Immature natural killer cell (primary cell): ENCODE measurements around the gene IKBKE. TPM values are rescaled to one million over a fixed set of nuclear protein-coding genes. Genes with fewer than 3 reads are reported as not detected.
A peak's percentile ranks its signal among the peaks of the same experiment; 100 is the strongest.

Experiments
- DNase-seq, 3 donors: peaks; one replicate each; pipeline ENCODE4 v3.0.0; 2022; ENCODE audit warnings: mixed read lengths in 1 of 3
- H3K27ac Mint-ChIP-seq, 6 donors: one replicate each; pipeline ENCODE4 v1.8.0; 2020; ENCODE audit warnings: mixed read lengths in 6 of 6, mild to moderate bottlenecking in 5 of 6, inconsistent platforms in 4 of 6, moderate library complexity in 3 of 6
- H3K27me3 Mint-ChIP-seq, 3 donors: one replicate each; pipeline ENCODE4 v1.8.0; 2020 to 2021; ENCODE audit warnings: low read depth in 3 of 3, mild to moderate bottlenecking in 3 of 3, mixed read lengths in 3 of 3, moderate library complexity in 3 of 3, inconsistent platforms in 1 of 3
- H3K36me3 Mint-ChIP-seq, 3 donors: one replicate each; pipeline ENCODE4 v1.8.0; 2020; ENCODE audit warnings: mixed read lengths in 3 of 3, inconsistent platforms in 2 of 3, mild to moderate bottlenecking in 2 of 3
- H3K4me1 Mint-ChIP-seq, 2 donors: one replicate each; pipeline ENCODE4 v1.8.0; 2020; ENCODE audit warnings: inconsistent platforms in 2 of 2, mild to moderate bottlenecking in 2 of 2, mixed read lengths in 2 of 2, moderate library complexity in 1 of 2
- H3K4me3 Mint-ChIP-seq, 5 donors: one replicate each; pipeline ENCODE4 v1.8.0; 2020; ENCODE audit warnings: mild to moderate bottlenecking in 5 of 5, mixed read lengths in 5 of 5, inconsistent platforms in 3 of 5, moderate library complexity in 3 of 5
- H3K9me3 Mint-ChIP-seq, 6 donors: one replicate each; pipeline ENCODE4 v1.8.0; 2020; ENCODE audit warnings: mild to moderate bottlenecking in 6 of 6, mixed read lengths in 6 of 6, inconsistent platforms in 4 of 6, moderate library complexity in 3 of 6
- polyA plus RNA-seq, 3 donors: library from polyadenylated mRNA; unstranded; fragments of 300-500 nt; fragmentation: Illumina TruSeq; gene quantifications; one replicate each; pipeline ENCODE4 v1.2.3, GENCODE V29; 2021

The IKBKE gene
- polyA plus RNA-seq, 3 donors from 2014 or later: 21.1 to 29.7 (median 28.3) TPM

DNA sequence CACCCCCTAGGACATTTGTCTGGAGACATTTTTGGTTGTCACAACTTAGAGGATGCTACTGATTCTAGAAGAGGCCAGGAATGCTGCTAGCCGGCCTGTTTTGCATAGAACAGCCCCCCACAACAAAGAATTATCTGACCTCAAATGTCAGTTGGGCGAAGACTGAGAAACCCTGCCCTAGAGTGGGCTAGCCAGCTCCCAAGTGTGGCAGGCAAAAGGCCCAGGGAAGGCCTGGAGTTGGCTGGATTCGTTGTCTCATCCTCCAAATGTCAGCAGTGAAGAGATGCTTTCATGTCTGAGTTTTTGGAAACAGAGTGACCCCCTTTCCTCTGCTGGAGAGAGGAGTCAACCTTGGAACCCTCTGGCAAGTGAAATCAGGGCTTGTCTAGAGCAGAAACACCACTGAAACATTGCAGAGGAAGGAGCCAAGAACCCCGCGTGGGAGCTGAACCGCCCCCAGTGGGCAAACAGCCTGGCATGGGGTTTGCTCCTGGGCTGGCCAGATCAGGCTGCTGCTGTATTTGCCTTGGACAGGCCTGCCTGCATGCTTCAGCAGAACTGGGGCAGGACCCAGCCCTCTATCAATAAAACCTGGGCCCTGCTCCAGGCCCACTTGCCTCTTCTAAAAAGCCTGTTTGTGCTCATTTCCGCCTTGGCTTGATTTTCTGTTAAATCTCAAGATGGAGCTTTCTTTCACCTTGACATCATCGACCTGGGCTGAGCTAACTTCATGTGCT, 69.9 kb downstream of the IKBKE start:
- H3K27ac Mint-ChIP-seq: no peak overlapping the region
- peaks cover 2 to 8% (median 7%) of the 10 kb centered on the region in 3 donors for H3K27me3 Mint-ChIP-seq
- peaks cover 8 to 9% of the 10 kb centered on the region in 2 donors for H3K4me1 Mint-ChIP-seq
- no peak overlapping the region for H3K4me3 Mint-ChIP-seq
- peaks cover 3 to 4% (median 4%) of the 10 kb centered on the region in 3 donors for H3K36me3 Mint-ChIP-seq
- peaks cover 0 to 2% (median 0%) of the 10 kb centered on the region in 6 donors for H3K9me3 Mint-ChIP-seq
- DNase-seq: no peak

DNA sequence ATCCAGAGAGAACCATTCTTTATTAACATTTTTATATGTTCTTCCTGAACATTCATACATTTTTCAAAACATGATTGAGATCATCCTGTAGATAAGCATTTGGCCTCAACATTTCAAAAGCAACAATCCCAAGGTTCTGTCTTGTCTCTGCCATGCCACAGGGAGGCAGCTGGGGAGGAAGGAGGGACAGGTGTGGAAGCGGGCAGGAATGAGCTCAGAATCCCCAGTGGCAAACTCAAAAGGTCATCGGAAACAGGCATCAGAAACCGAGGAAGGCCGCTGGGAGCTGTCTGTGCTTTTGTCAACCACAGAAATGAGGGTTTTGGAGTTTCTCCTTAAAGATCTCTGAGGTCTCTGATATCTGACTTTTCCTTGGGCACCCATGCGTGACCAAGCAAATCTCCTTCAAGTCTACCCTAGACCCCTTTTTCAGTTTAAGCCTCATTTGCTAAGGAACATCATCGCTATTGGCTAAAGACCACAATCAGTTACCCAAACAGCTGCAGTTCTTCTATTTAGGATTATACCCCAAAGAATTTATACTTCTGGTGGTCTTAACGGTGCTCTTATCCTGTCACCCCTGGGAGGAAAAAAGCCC, 71.1 kb downstream of the IKBKE start:
- no peak overlapping the region for H3K4me3 Mint-ChIP-seq
- DNase-seq: no peak

DNA sequence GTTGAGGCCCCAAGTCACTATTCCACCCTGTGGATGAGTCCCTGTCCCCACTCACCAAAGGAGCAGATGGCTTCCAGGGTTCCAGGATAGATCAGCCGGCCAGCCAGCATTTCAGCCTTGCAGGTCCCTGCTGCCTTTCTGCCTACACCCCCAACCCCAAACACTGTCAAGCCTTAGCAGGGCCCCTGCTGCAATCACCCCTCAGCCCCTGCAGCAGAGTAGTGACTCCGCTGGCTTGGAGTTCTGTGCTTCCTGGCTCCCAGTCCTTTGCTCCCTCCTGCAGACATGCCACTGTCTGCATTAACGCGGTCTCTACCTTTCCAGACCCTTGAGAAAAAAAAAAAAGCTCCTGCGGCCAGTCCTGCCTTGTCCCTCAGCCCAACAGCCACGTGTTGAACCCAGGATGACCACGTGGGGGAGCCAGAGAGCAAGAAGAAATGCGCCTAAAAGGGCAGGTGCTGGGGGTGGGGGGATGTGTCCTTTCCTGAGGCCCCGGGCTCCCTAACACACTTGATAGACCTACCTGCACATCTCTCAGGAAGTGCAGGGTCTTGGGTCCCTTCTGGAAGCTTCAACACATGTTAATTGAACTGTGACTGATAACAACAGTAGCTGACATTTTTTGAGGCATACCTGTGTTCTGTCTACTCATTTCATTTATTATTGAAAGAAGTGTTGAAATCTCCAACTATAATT, 74.4 kb downstream of the IKBKE start:
- Mint-ChIP-seq H3K27ac (peak overlapping the region in 3 of 6 donors; percentile 21 to 71 (median 44)), H3K4me3 (no peak overlapping the region), H3K36me3 (no peaks in the 10 kb centered on the region), H3K9me3 (no peaks in the 10 kb centered on the region), H3K27me3 (peaks cover 0 to 7% (median 6%) of the 10 kb centered on the region in 3 donors), H3K4me1 (peaks cover 8 to 18% of the 10 kb centered on the region in 2 donors)
- peak; percentile 77 to 81 (median 78) for DNase-seq

More for the DNA sequence above, 71.1 kb downstream of the IKBKE start:
- Mint-ChIP-seq H3K36me3 (peaks cover 3 to 4% (median 4%) of the 10 kb centered on the region in 3 donors), H3K4me1 (peaks cover 8 to 14% of the 10 kb centered on the region in 2 donors), H3K27ac (no peak overlapping the region), H3K9me3 (no peaks in the 10 kb centered on the region), H3K27me3 (peaks cover 2 to 8% (median 7%) of the 10 kb centered on the region in 3 donors)

DNA sequence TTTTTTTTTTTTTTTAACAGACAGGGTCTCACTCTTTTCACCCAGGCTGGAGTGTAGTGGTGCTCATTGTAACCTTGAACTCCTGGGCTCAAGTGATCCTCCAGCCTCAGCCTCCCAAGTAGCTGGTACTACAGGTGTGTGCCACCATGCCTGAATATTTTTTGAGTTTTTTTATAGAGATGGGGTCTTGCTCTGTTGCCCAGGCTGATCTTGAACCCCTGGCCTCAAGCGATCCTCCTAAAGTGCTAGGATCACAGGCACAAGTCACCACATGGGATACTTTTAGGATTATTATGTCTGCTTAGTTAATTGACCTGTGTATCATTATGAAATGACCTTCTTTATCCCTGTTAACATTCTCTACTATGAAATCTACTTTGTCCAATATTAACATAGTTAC, 75.1 kb downstream of the IKBKE start:
- no peak for DNase-seq
- Mint-ChIP-seq H3K4me3 (no peak overlapping the region), H3K36me3 (no peaks in the 10 kb centered on the region), H3K27me3 (peaks cover 0 to 7% (median 4%) of the 10 kb centered on the region in 3 donors), H3K9me3 (no peaks in the 10 kb centered on the region), H3K4me1 (peaks cover 14 to 24% of the 10 kb centered on the region in 2 donors), H3K27ac (peak overlapping the region in 2 of 6 donors; percentile 44 to 76)

Other genes with a start within 250 kb of the IKBKE start
- gene RASSF5, start 37.1 kb downstream of the IKBKE start, polyA plus RNA-seq: 100 to 1,000 TPM; 218 to 459 (median 310) TPM
- 10 to 100 TPM; 12.9 to 24.2 (median 20.8) TPM for gene EIF2D, start 142.0 kb downstream of the IKBKE start, polyA plus RNA-seq
- not detected for gene DYRK3, start 165.1 kb downstream of the IKBKE start, polyA plus RNA-seq
- gene MAPKAPK2, start 214.4 kb downstream of the IKBKE start, polyA plus RNA-seq: 1 to 10 TPM; 3.5 to 7.2 (median 4.1) TPM